Left cardiac atrium (tissue), 4 donors: ENCODE data around the gene MICAL1. TPM values are rescaled to one million over a fixed set of nuclear protein-coding genes. Genes with fewer than 3 reads are reported as not detected.

Experiments
- ATAC-seq, 2 donors: fragments of 200-7000 bp; cut with Tn5 transposase; one replicate each; pipeline ENCODE4 v1.9.1; 2020; ENCODE audit warnings: mild to moderate bottlenecking in 2 of 2, moderate library complexity in 2 of 2
- DNase-seq: peaks from one replicate; pipeline ENCODE4 v3.0.0-alpha.2; 2020
- intact Hi-C, 2 donors: fragments of 100-400 bp; cut with DNase I; formaldehyde crosslinking; loops; one replicate each; pipeline versions ENCODE4 v1.14.1 to v1.15.1; 2022 to 2023
- long read RNA-seq: library from polyadenylated mRNA; unstranded; transcript quantifications from one replicate; pipeline ENCODE4 v2.0.0, GENCODE V29; 2021
- total RNA-seq, 2 donors: library from RNA; stranded (reverse); fragmentation: NEBNext Ultra II Directional; extraction: Animal tissue kit (Norgen Biotek cat#: 25700); gene quantifications; one replicate each; pipeline ENCODE4 v1.2.1, GENCODE V29; 2021
- donor health status: DM: no; HTN: yes; CAD: no.
- donor health status: DM: no; HTN: yes; CAD: no; lungs with severe emphysema.
- donor health status: DM: yes; HTN: yes; CAD: no.
- donor health status: Dilated cardiomyopathy.

Gene MICAL1
- 1 to 10 TPM; 9.8 to 9.9 TPM for total RNA-seq
- long read RNA-seq, partial matches to known transcripts = 4 of 17 reads
- long read RNA-seq, other reads (novel, unspliced or antisense) = 12 of 17 reads

- ATAC-seq = peak; percentile 76 to 82
- intact Hi-C loops = no loop called here
- peak; percentile 82 for DNase-seq
Measured at GRCh38 chr6:109455437-109456110, at the start of gene MICAL1. Gene MICAL1 (minus strand): TSS chr6:109455772. CDS start chr6:109454196, 1,576 bp downstream.

- intact Hi-C loops = no loop called here
- no peak for DNase-seq
- ATAC-seq = no peak
Measured at GRCh38 chr6:109503327-109504224, 48.0 kb upstream of the MICAL1 start.

- DNase-seq = no peak
- intact Hi-C loops = no loop called here
- ATAC-seq = no peak
Measured at GRCh38 chr6:109498936-109499335, 43.4 kb upstream of the MICAL1 start.

- intact Hi-C loops = no loop called here
- ATAC-seq = no peak
Measured at GRCh38 chr6:109498052-109498451, 42.5 kb upstream of the MICAL1 start.

GRCh38 chr6:109496036-109496772 lies 40.6 kb upstream of the MICAL1 start:
- DNase-seq (no peak), ATAC-seq (no peak)
- intact Hi-C loops = no loop called here

More at GRCh38 chr6:109498052-109498451, 42.5 kb upstream of the MICAL1 start:
- DNase-seq = no peak

GRCh38 chr6:109493865-109494264 lies 38.3 kb upstream of the MICAL1 start:
- no peak for DNase-seq
- no peak for ATAC-seq
- intact Hi-C loops = no loop called here

- ATAC-seq (peak in 1 of 2 donors; percentile 32), DNase-seq (no peak)
- intact Hi-C loops = no loop called here
Measured at GRCh38 chr6:109491207-109491938, 35.8 kb upstream of the MICAL1 start.

- DNase-seq (no peak), ATAC-seq (no peak)
- intact Hi-C loops = no loop called here
Measured at GRCh38 chr6:109490713-109491112, 35.1 kb upstream of the MICAL1 start.

- ATAC-seq = no peak
- DNase-seq = no peak
- intact Hi-C loops = no loop called here
Measured at GRCh38 chr6:109488001-109488400, 32.4 kb upstream of the MICAL1 start.

GRCh38 chr6:109486068-109486467 lies 30.5 kb upstream of the MICAL1 start:
- DNase-seq (no peak), ATAC-seq (no peak)
- intact Hi-C loops = no loop called here

- intact Hi-C loops = no loop called here
- DNase-seq (no peak), ATAC-seq (no peak)
Measured at GRCh38 chr6:109485266-109485935, 29.8 kb upstream of the MICAL1 start.

GRCh38 chr6:109484122-109484521 lies 28.6 kb upstream of the MICAL1 start:
- intact Hi-C loops = no loop called here
- DNase-seq (no peak), ATAC-seq (no peak)

GRCh38 chr6:109483735-109484057 lies 28.1 kb upstream of the MICAL1 start:
- ATAC-seq = no peak
- no peak for DNase-seq
- intact Hi-C loops = no loop called here

- ATAC-seq (peak; percentile 97 to 98), DNase-seq (peak; percentile 93)
- intact Hi-C loops = no loop called here
Measured at GRCh38 chr6:109482905-109483734, 27.5 kb upstream of the MICAL1 start, which contains the start of gene ZBTB24. Gene ZBTB24 (minus strand): TSS chr6:109483219. CDS start chr6:109482026, 1,193 bp downstream.

GRCh38 chr6:109480993-109481480 lies 25.5 kb upstream of the MICAL1 start:
- DNase-seq (no peak), ATAC-seq (no peak)
- intact Hi-C loops = no loop called here

- intact Hi-C loops = no loop called here
- no peak for DNase-seq
- no peak for ATAC-seq
Measured at GRCh38 chr6:109478841-109479624, 23.5 kb upstream of the MICAL1 start.
